ENCODE data around the gene TECR. TPM values are rescaled to one million over a fixed set of nuclear protein-coding genes. Genes with fewer than 3 reads are reported as not detected.

Gene TECR
- total and polyA plus RNA-seq, 9 of the 15 experiments (the other 6 are each of a cell fraction or from before 2014, with no cell fraction given): 29.3 to 211 (median 81.4) TPM

- TF ChIP-seq GTF3C2 (IDR thresholded peaks at IDR 0.05; ENCODE audit: borderline replicate concordance, extremely low read depth, insufficient read length): no peak
- no peak for TF ChIP-seq U2AF2 (optimal IDR thresholded peaks at IDR 0.05; ENCODE audit: low read depth, low read length)
- peak; percentile 66 for TF ChIP-seq ARID1B (IDR thresholded peaks at IDR 0.05)
- TF ChIP-seq ARID4B (CRISPR knock-in tag; IDR thresholded peaks at IDR 0.05): peak; percentile 52; the same call in 1 of the 2 replicates
- no peak for TF ChIP-seq ZNF445 (CRISPR knock-in tag; IDR thresholded peaks at IDR 0.05; ENCODE audit: low read depth)
- no peak for TF ChIP-seq NCOA6 (IDR thresholded peaks at IDR 0.05)
- TF ChIP-seq RNF2 (IDR thresholded peaks at IDR 0.05): no peak
- TF ChIP-seq POLR3A (IDR thresholded peaks at IDR 0.05; ENCODE audit: borderline replicate concordance, extremely low read depth, insufficient read depth, insufficient read length): no peak
- no peak for TF ChIP-seq E2F8 (IDR thresholded peaks at IDR 0.05; ENCODE audit: low read depth, partially characterized antibody)
- no peak for TF ChIP-seq ZNF77 (CRISPR knock-in tag; IDR thresholded peaks at IDR 0.05)
- TF ChIP-seq IFI16 (CRISPR knock-in tag; IDR thresholded peaks at IDR 0.05): no peak
- TF ChIP-seq HIVEP1 (CRISPR knock-in tag; IDR thresholded peaks at IDR 0.05): no peak
- no peak for TF ChIP-seq ZFPM2 (CRISPR knock-in tag; IDR thresholded peaks at IDR 0.05)
- TF ChIP-seq NFRKB (IDR thresholded peaks at IDR 0.05; ENCODE audit: low read depth): no peak
- no peak for TF ChIP-seq MCM3 (IDR thresholded peaks at IDR 0.05)
- no peak for TF ChIP-seq ZNF707 (CRISPR knock-in tag; conservative IDR thresholded peaks at IDR 0.05)
- no peak for TF ChIP-seq MAZ (CRISPR knock-in tag; conservative IDR thresholded peaks at IDR 0.05 in 1 of 2, IDR thresholded peaks at IDR 0.05 in 1 of 2)
Observed at GRCh38 chr19:14528419-14529253, 758 bp upstream of the TECR start (continued).
